NT2/D1 (cell line): Measurements from ENCODE around the gene HSP90AB1.

Source experiments
- SUZ12 ChIP-seq: IDR thresholded peaks from 2 replicates; pipeline ENCODE4 v1.6.1; 2011; ENCODE audit not compliant: insufficient read length, insufficient read depth; ENCODE audit errors: extremely low read depth
- YY1 ChIP-seq: IDR thresholded peaks from 2 replicates; pipeline ENCODE4 v1.6.1; 2011; ENCODE audit not compliant: insufficient read length, insufficient read depth
- ZNF274 ChIP-seq: IDR thresholded peaks from 2 replicates; pipeline ENCODE4 v1.6.1; 2011; ENCODE audit warnings: mild to moderate bottlenecking, low read depth, low read length

GRCh38 chr6:44237813-44238433, 9.0 kb upstream of the HSP90AB1 start:
- TF ChIP-seq SUZ12 (no peak), YY1 (no peak), ZNF274 (no peak)
